HEK293T (cell line): ENCODE results near the gene CTIF.

Source experiments
- BHLHE40 ChIP-seq: fragments of 450-650 bp; IDR thresholded peaks from 2 replicates; pipeline ENCODE4 v1.6.1; 2016; ENCODE audit warnings: mild to moderate bottlenecking, moderate library complexity, borderline replicate concordance
- CTBP1 ChIP-seq: fragments of 450-650 bp; IDR thresholded peaks from 2 replicates; pipeline ENCODE4 v1.6.1; 2016; ENCODE audit warnings: borderline replicate concordance
- FOXM1 ChIP-seq: fragments of 450-650 bp; IDR thresholded peaks from 2 replicates; pipeline ENCODE4 v1.6.1; 2017; ENCODE audit warnings: mild to moderate bottlenecking, borderline replicate concordance
- L3MBTL2 ChIP-seq: fragments of 450-650 bp; conservative IDR thresholded peaks from 2 replicates; pipeline ENCODE4 v1.6.1; 2016; ENCODE audit warnings: mild to moderate bottlenecking
- NFRKB ChIP-seq: fragments of 450-650 bp; IDR thresholded peaks from 2 replicates; pipeline ENCODE4 v1.6.1; 2016; ENCODE audit warnings: mild to moderate bottlenecking, moderate library complexity
- PKNOX1 ChIP-seq: fragments of 450-650 bp; IDR thresholded peaks from 2 replicates; pipeline ENCODE4 v1.6.1; 2016
- SP1 ChIP-seq: fragments of 450-650 bp; IDR thresholded peaks from 2 replicates; pipeline ENCODE4 v1.6.1; 2017
- TARDBP ChIP-seq: fragments of 450-650 bp; IDR thresholded peaks from 2 replicates; pipeline ENCODE4 v1.6.1; 2016

- TF ChIP-seq TARDBP = no peak
- no peak for TF ChIP-seq FOXM1
- no peak for TF ChIP-seq SP1
- no peak for TF ChIP-seq CTBP1
- no peak for TF ChIP-seq PKNOX1
- TF ChIP-seq NFRKB = no peak
- TF ChIP-seq BHLHE40 = no peak
- TF ChIP-seq L3MBTL2 = no peak
These were observed 272.0 kb downstream of the CTIF start for GRCh38 chr18:48810805-48811204.
